B cell (primary cell): ENCODE results near the gene DCN. TPM values are rescaled to one million over a fixed set of nuclear protein-coding genes. Genes with fewer than 3 reads are reported as not detected.

Experiments
- ATAC-seq: fragments of 200-7000 bp; cut with Tn5 transposase; one replicate; pipeline ENCODE4 v1.10.0; 2021; ENCODE audit warnings: low read depth, mild to moderate bottlenecking, moderate number of reproducible peaks, moderate library complexity
- CTCF ChIA-PET: fragments of 350-600 bp; sonication (Branson Sonifier 250); formaldehyde crosslinking; loops from one replicate; lab custom pipeline; 2021; ENCODE audit warnings: antibody characterized with exemption, inconsistent platforms; lab: Charles Lee
- POLR2A ChIA-PET: fragments of 350-600 bp; sonication (Branson Sonifier 250); formaldehyde crosslinking; loops from one replicate; lab custom pipeline; 2021; ENCODE audit warnings: antibody characterized with exemption; lab: Charles Lee
- DNase-seq: peaks from one replicate; pipeline ENCODE4 v3.0.0; 2013
- H2AFZ ChIP-seq: 2 replicates; pipeline ENCODE4 v1.6.1; 2012; ENCODE audit warnings: mild to moderate bottlenecking, low read depth, low read length; ENCODE audit not compliant: insufficient read depth, poor library complexity, severe bottlenecking
- H3K27ac ChIP-seq, 2 donors: 1 replicate in 1 of 2; 2 replicates in 1 of 2; pipeline ENCODE4 v1.5.1; 2012 to 2013; ENCODE audit warnings: low read length in 2 of 2, mild to moderate bottlenecking in 2 of 2, moderate library complexity in 1 of 2
- H3K27me3 ChIP-seq, 4 experiments: fragments of 200-600 bp in 1 of 4; sonication (generic) in 1 of 4; replicated peaks in 1 of 4; 1 replicate in 2 of 4; 2 replicates in 2 of 4; pipeline versions ENCODE4 v1.6.1 to v1.7.0; 2013 to 2016; ENCODE audit warnings: low read length in 3 of 4, mild to moderate bottlenecking in 2 of 4, mixed read lengths in 1 of 4, moderate library complexity in 1 of 4; ENCODE audit not compliant: insufficient read depth in 4 of 4, control insufficient read depth in 3 of 4; ENCODE audit errors: control extremely low read depth in 1 of 4
- H3K36me3 ChIP-seq, 2 experiments: replicated peaks in 1 of 2; 1 replicate in 1 of 2; 2 replicates in 1 of 2; pipeline versions ENCODE4 v1.6.1 to v1.7.1; 2013; ENCODE audit warnings: low read length in 1 of 2; ENCODE audit not compliant: insufficient read depth in 2 of 2, control insufficient read depth in 1 of 2; ENCODE audit errors: control extremely low read depth in 1 of 2, extremely low read depth in 1 of 2
- H3K4me1 ChIP-seq, 2 donors: fragments of 200-600 bp in 1 of 2; sonication (generic) in 1 of 2; 1 replicate in 1 of 2; 2 replicates in 1 of 2; pipeline versions ENCODE4 v1.5.1 to v1.6.1; 2013 to 2017; ENCODE audit warnings: low read length in 2 of 2; ENCODE audit not compliant: control insufficient read depth in 2 of 2, insufficient read depth in 2 of 2
- H3K4me2 ChIP-seq: replicated peaks from 2 replicates; pipeline ENCODE3; 2012; ENCODE audit warnings: mild to moderate bottlenecking, low read depth, low read length; ENCODE audit not compliant: poor library complexity, severe bottlenecking
- H3K4me3 ChIP-seq, 5 experiments: fragments of 200-600 bp in 1 of 5; sonication (generic) in 1 of 5; 1 replicate in 3 of 5; 2 replicates in 2 of 5; pipeline versions ENCODE4 v1.5.1 to v1.7.0; 2011 to 2016; ENCODE audit warnings: low read length in 4 of 5, mild to moderate bottlenecking in 4 of 5, low read depth in 2 of 5, control low read depth in 1 of 5, moderate library complexity in 1 of 5; ENCODE audit not compliant: insufficient read depth in 1 of 5; ENCODE audit errors: control extremely low read depth in 1 of 5, extremely low read depth in 1 of 5
- H3K79me2 ChIP-seq: fragments of 200-600 bp; sonication (generic); one replicate; pipeline ENCODE4 v1.6.0; 2016; ENCODE audit warnings: low read length; ENCODE audit not compliant: control insufficient read depth, insufficient read depth
- H3K9ac ChIP-seq: fragments of 200-600 bp; sonication (generic); 2 replicates; pipeline ENCODE4 v1.6.1; 2017; ENCODE audit warnings: mild to moderate bottlenecking, low read length, moderate library complexity
- H3K9me3 ChIP-seq, 3 donors: one replicate each; pipeline versions ENCODE4 v1.6.1 to v1.7.1; 2013; ENCODE audit warnings: low read length in 2 of 3; ENCODE audit not compliant: control insufficient read depth in 2 of 3, insufficient read depth in 1 of 3; ENCODE audit errors: control extremely low read depth in 1 of 3
- H4K20me1 ChIP-seq: 2 replicates; pipeline ENCODE4 v1.6.0; 2012; ENCODE audit warnings: mild to moderate bottlenecking, low read length; ENCODE audit not compliant: insufficient read depth, control insufficient read depth, poor library complexity, severe bottlenecking
- H3K27ac Mint-ChIP-seq: one replicate; pipeline ENCODE4 v1.8.0; 2021; ENCODE audit warnings: mixed read lengths
- H3K27me3 Mint-ChIP-seq: one replicate; pipeline ENCODE4 v1.8.0; 2021; ENCODE audit warnings: mixed read lengths
- H3K4me1 Mint-ChIP-seq: one replicate; pipeline ENCODE4 v1.8.0; 2021; ENCODE audit warnings: mixed read lengths
- H3K4me3 Mint-ChIP-seq: one replicate; pipeline ENCODE4 v1.8.0; 2021; ENCODE audit warnings: mixed read lengths
- H3K9me3 Mint-ChIP-seq: one replicate; pipeline ENCODE4 v1.8.0; 2022; ENCODE audit warnings: mixed read lengths; ENCODE audit not compliant: insufficient read depth
- CTCF ChIP-seq: fragments of 200-600 bp; IDR thresholded peaks from one replicate; pipeline ENCODE4 v1.8.0; 2022; ENCODE audit warnings: antibody characterized with exemption, mild to moderate bottlenecking
- EZH2 ChIP-seq: IDR thresholded peaks from 2 replicates; pipeline ENCODE4 v1.6.1; 2012; ENCODE audit warnings: borderline replicate concordance, low read depth, mild to moderate bottlenecking, moderate library complexity, low read length; ENCODE audit not compliant: insufficient read depth, poor library complexity, severe bottlenecking
- WGBS: methylation state at CpG from one replicate; pipeline ENCODE4 v1.1.5; 2013; ENCODE audit warnings: missing lambda C conversion rate; ENCODE audit not compliant: insufficient coverage; 5-methylcytosine and 5-hydroxymethylcytosine counted together
- intact Hi-C: fragments of 100-400 bp; cut with micrococcal nuclease; formaldehyde crosslinking; loops from one replicate; pipeline ENCODE4 v1.10.0; 2022
- polyA plus RNA-seq: library from polyadenylated mRNA; depleted of rRNA; stranded (reverse); fragments of >200 nt; gene quantifications from 2 replicates; pipeline ENCODE4 v1.2.3, GENCODE V29; 2012
- total RNA-seq, 2 donors: library from RNA; stranded (reverse); fragments of 120-200 nt in 1 of 2; gene quantifications; 1 replicate in 1 of 2; 2 replicates in 1 of 2; pipeline versions ENCODE4 v1.2.3 to v1.2.4, GENCODE V29; 2013 to 2022

DCN gene
- total and polyA plus RNA-seq, 2 donors (not counting 1 experiment from before 2014, with no cell fraction given): not detected

- ChIA-PET POLR2A (no interaction called here), CTCF (no interaction called here)
- Mint-ChIP-seq H3K9me3 (peaks cover under 1% of the 10 kb centered on the region), H3K4me1 (peaks cover 2% of the 10 kb centered on the region), H3K27ac (no peak overlapping the region), H3K4me3 (no peak overlapping the region), H3K27me3 (no peaks in the 10 kb centered on the region)
- H2AFZ ChIP-seq: no peak overlapping the region
- peaks cover 0 to 1% (median 0%) of the 10 kb centered on the region in 3 donors for H3K9me3 ChIP-seq
- H3K36me3 ChIP-seq: no peaks in the 10 kb centered on the region
- H3K4me3 ChIP-seq: no peak overlapping the region
- WGBS: no CpG with 5 or more reads among the region's 1 CpG
- H3K9ac ChIP-seq: no peak overlapping the region
- TF ChIP-seq CTCF (no peak), EZH2 (no peak)
- no peaks in the 10 kb centered on the region for H3K27me3 ChIP-seq
- no peaks in the 10 kb centered on the region for H3K4me1 ChIP-seq
- ATAC-seq (no peak), DNase-seq (no peak)
- no peaks in the 10 kb centered on the region for H4K20me1 ChIP-seq
- H3K79me2 ChIP-seq: no peaks in the 10 kb centered on the region
- intact Hi-C loops: no loop called here
- H3K4me2 ChIP-seq: no peak overlapping the region
- no peak overlapping the region for H3K27ac ChIP-seq
These were observed 87.7 kb downstream of the DCN start for GRCh38 chr12:91094957-91095356.

DNA sequence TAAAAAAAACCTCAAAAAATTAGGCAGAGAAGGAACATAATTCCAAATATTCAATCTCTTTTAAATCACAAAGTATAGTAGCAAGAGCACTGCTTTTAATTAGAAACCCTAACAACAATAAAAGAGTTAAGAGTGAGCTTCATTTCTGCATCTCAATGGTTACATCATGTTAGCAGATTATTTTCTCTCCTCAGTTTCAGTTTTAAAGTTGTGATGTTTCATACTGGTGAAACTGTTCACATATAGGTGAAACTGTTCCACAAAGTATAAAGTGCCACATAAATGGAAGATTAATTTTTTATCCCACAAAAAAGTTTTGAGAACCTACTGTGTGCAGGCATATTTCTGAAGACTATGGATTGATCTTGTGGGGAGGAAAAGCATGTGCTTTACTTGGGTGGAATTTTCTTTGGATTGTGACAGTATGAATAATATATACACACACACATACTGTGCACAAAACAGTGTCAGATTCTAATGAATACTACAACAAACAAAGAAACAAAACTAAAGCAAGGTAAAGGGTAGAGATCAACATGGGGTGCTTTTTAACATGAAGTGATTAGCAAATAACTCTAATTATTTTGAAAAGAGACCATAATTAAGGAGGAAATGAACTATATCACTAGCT, 88.5 kb downstream of the DCN start:
- peaks cover 2% of the 10 kb centered on the region for H3K9me3 Mint-ChIP-seq
- peaks cover 0 to 5% (median 4%) of the 10 kb centered on the region in 3 donors for H3K9me3 ChIP-seq
- H3K27ac ChIP-seq: no peak overlapping the region
- ATAC-seq: no peak
- ChIA-PET POLR2A (no interaction called here), CTCF (no interaction called here)
- intact Hi-C loops: no loop called here
- no peak overlapping the region for H3K4me2 ChIP-seq
- no peak overlapping the region for H3K9ac ChIP-seq
- no peak overlapping the region for H2AFZ ChIP-seq
- no peak overlapping the region for H3K4me3 Mint-ChIP-seq
- peaks cover 2% of the 10 kb centered on the region for H3K4me1 Mint-ChIP-seq
- no peak for DNase-seq
- H3K27me3 Mint-ChIP-seq: no peaks in the 10 kb centered on the region
- no peak overlapping the region for H3K27ac Mint-ChIP-seq
- H3K4me3 ChIP-seq: no peak overlapping the region
- no peaks in the 10 kb centered on the region for H4K20me1 ChIP-seq
- H3K79me2 ChIP-seq: no peaks in the 10 kb centered on the region
- H3K27me3 ChIP-seq: no peaks in the 10 kb centered on the region
- no peaks in the 10 kb centered on the region for H3K36me3 ChIP-seq
- H3K4me1 ChIP-seq: no peaks in the 10 kb centered on the region
- TF ChIP-seq CTCF (no peak), EZH2 (no peak)
